PC-9 (cell line): Measurements from ENCODE around the gene VDR. TPM values are rescaled to one million over a fixed set of nuclear protein-coding genes. Genes with fewer than 3 reads are reported as not detected.

Source experiments
- BruUV-seq: library from RNA; stranded (reverse); fragments of 400-500 nt; replicated peaks from 2 replicates; lab custom pipeline; 2021; lab: Mats Ljungman, UMichigan
- CTCF ChIA-PET: fragments of 300-600 bp; sonication (Branson Sonifier 250); formaldehyde crosslinking; loops from one replicate; lab custom pipeline; 2022; ENCODE audit warnings: antibody characterized with exemption; lab: Charles Lee
- POLR2A ChIA-PET: fragments of 300-600 bp; sonication (Branson Sonifier 250); formaldehyde crosslinking; loops from one replicate; lab custom pipeline; 2022; ENCODE audit warnings: antibody characterized with exemption; ENCODE audit not compliant: unreplicated experiment; lab: Charles Lee
- DNase-seq, 2 experiments: peaks; one replicate each; pipeline versions ENCODE4 v3.0.0 to v3.0.0-alpha.2; 2015 to 2022; ENCODE audit warnings: mixed read lengths in 1 of 2
- H2AFZ ChIP-seq: fragments of 200-600 bp; sonication (generic); 2 replicates; pipeline ENCODE4 v1.8.1; 2017; ENCODE audit warnings: antibody characterized with exemption
- H3F3A ChIP-seq: fragments of 200-600 bp; sonication (generic); 2 replicates; pipeline ENCODE4 v1.8.1; 2017; ENCODE audit warnings: antibody characterized with exemption, mild to moderate bottlenecking, low read depth; ENCODE audit not compliant: insufficient read depth
- H3K27ac ChIP-seq: fragments of 200-600 bp; sonication (generic); 2 replicates; pipeline ENCODE4 v1.6.1; 2016; ENCODE audit warnings: mixed run types
- H3K27me3 ChIP-seq: fragments of 200-600 bp; sonication (generic); 2 replicates; pipeline ENCODE4 v1.6.1; 2016; ENCODE audit warnings: low read depth, mixed run types; ENCODE audit not compliant: insufficient read depth
- H3K36me3 ChIP-seq: fragments of 200-600 bp; sonication (generic); 2 replicates; pipeline ENCODE4 v1.6.1; 2016; ENCODE audit warnings: low read depth, mixed run types
- H3K4me1 ChIP-seq: fragments of 200-600 bp; sonication (generic); replicated peaks from 2 replicates; pipeline ENCODE4 v1.6.1; 2016; ENCODE audit warnings: mixed run types; ENCODE audit not compliant: insufficient read depth
- H3K4me2 ChIP-seq: fragments of 200-600 bp; sonication (generic); 2 replicates; pipeline ENCODE4 v1.6.1; 2017; ENCODE audit warnings: mixed run types
- H3K4me3 ChIP-seq: fragments of 200-600 bp; sonication (generic); 2 replicates; pipeline ENCODE4 v1.6.1; 2016; ENCODE audit warnings: mixed run types
- H3K79me2 ChIP-seq: fragments of 200-600 bp; sonication (generic); 2 replicates; pipeline ENCODE4 v1.6.1; 2017; ENCODE audit warnings: low read depth, mixed run types
- H3K9me2 ChIP-seq: fragments of 200-600 bp; sonication (generic); 2 replicates; pipeline ENCODE4 v1.8.1; 2017; ENCODE audit warnings: mild to moderate bottlenecking; ENCODE audit not compliant: insufficient read depth
- H3K9me3 ChIP-seq: fragments of 200-600 bp; sonication (generic); 2 replicates; pipeline ENCODE4 v1.8.1; 2016; ENCODE audit warnings: low read depth; ENCODE audit not compliant: insufficient read depth
- H4K20me1 ChIP-seq: fragments of 200-600 bp; sonication (generic); 2 replicates; pipeline ENCODE4 v1.8.1; 2017; ENCODE audit not compliant: insufficient read depth
- CTCF ChIP-seq: fragments of 200-600 bp; sonication (generic); conservative IDR thresholded peaks from 2 replicates; pipeline ENCODE4 v1.6.1; 2017; ENCODE audit warnings: mixed run types, antibody characterized with exemption, mild to moderate bottlenecking, moderate library complexity
- EZH2 ChIP-seq: fragments of 200-600 bp; sonication (generic); IDR thresholded peaks from 2 replicates; pipeline ENCODE4 v1.8.0; 2017; ENCODE audit warnings: antibody characterized with exemption, low read depth
- intact Hi-C: fragments of 100-400 bp; cut with micrococcal nuclease; formaldehyde crosslinking; loops from one replicate; pipeline ENCODE4 v1.10.0; 2022; ENCODE audit not compliant: unreplicated experiment
- total RNA-seq: library from RNA; stranded (reverse); gene quantifications from 2 replicates; pipeline ENCODE4 v1.2.3, GENCODE V29; 2021

Gene VDR
- total RNA-seq, 1 experiment from 2014 or later, result 12.3 TPM

GRCh38 chr12:47822863-47823262 lies 81.9 kb downstream of the VDR start:
- H4K20me1 ChIP-seq, result no peaks in the 10 kb centered on the region; the same call in 1 of the 2 replicates
- no peaks in the 10 kb centered on the region for H3K36me3 ChIP-seq
- H3K27me3 ChIP-seq, result no peaks in the 10 kb centered on the region
- ChIA-PET CTCF (interaction anchor here (1.2 kb wide), 1 partner anchor 13 kb away, joined by 4 read pairs; no protein-coding TSS in a partner anchor), POLR2A (no interaction called here)
- no TSS peak for BruUV-seq
- no peak overlapping the region for H3K4me3 ChIP-seq
- TF ChIP-seq EZH2, result no peak
- no peak for TF ChIP-seq CTCF
- H2AFZ ChIP-seq, result no peak overlapping the region
- no peaks in the 10 kb centered on the region for H3K9me3 ChIP-seq
- no peak for DNase-seq
- intact Hi-C loops, result loop anchor here (10.0 kb wide), 1 partner anchor 548 kb away; no protein-coding TSS in a partner anchor
- H3K4me1 ChIP-seq, result peaks cover 81% of the 10 kb centered on the region
- H3K4me2 ChIP-seq, result peak overlapping the region; percentile 99
- H3K27ac ChIP-seq, result peak overlapping the region; percentile 80; the same call in 1 of the 2 replicates
- peaks cover 55% of the 10 kb centered on the region for H3F3A ChIP-seq
- H3K79me2 ChIP-seq, result peaks cover 19% of the 10 kb centered on the region
- H3K9me2 ChIP-seq, result no peaks in the 10 kb centered on the region

GRCh38 chr12:47822401-47822800 lies 82.4 kb downstream of the VDR start:
- no peaks in the 10 kb centered on the region for H3K9me3 ChIP-seq
- H3K4me3 ChIP-seq, result no peak overlapping the region
- no peaks in the 10 kb centered on the region for H3K36me3 ChIP-seq
- intact Hi-C loops, result loop anchor here (10.0 kb wide), 1 partner anchor 548 kb away; no protein-coding TSS in a partner anchor
- H3F3A ChIP-seq, result peaks cover 55% of the 10 kb centered on the region
- ChIA-PET POLR2A (no interaction called here), CTCF (interaction anchor here (1.2 kb wide), 1 partner anchor 14 kb away, joined by 4 read pairs; no protein-coding TSS in a partner anchor)
- TF ChIP-seq CTCF (no peak), EZH2 (no peak)
- no peaks in the 10 kb centered on the region for H3K27me3 ChIP-seq
- H3K79me2 ChIP-seq, result peaks cover 24% of the 10 kb centered on the region
- H3K4me2 ChIP-seq, result peak overlapping the region; percentile 99
- no peaks in the 10 kb centered on the region for H3K9me2 ChIP-seq
- H2AFZ ChIP-seq, result no peak overlapping the region
- H3K4me1 ChIP-seq, result peaks cover 80% of the 10 kb centered on the region
- no peaks in the 10 kb centered on the region; the same call in 1 of the 2 replicates for H4K20me1 ChIP-seq
- BruUV-seq, result no TSS peak
- H3K27ac ChIP-seq, result peak overlapping the region; percentile 80; the same call in 1 of the 2 replicates
- DNase-seq, result no peak

- peak overlapping the region; percentile 80 for H3K27ac ChIP-seq
- H3K4me3 ChIP-seq, result peak overlapping the region; percentile 95; the same call in 1 of the 2 replicates
- TF ChIP-seq EZH2 (no peak), CTCF (no peak)
- H2AFZ ChIP-seq, result peak overlapping the region; percentile 77
- H3K4me2 ChIP-seq, result peak overlapping the region; percentile 99
- H3K9me2 ChIP-seq, result no peaks in the 10 kb centered on the region
- no peaks in the 10 kb centered on the region for H3K27me3 ChIP-seq
- no TSS peak for BruUV-seq
- intact Hi-C loops, result loop anchor here (10.0 kb wide), 1 partner anchor 547 kb away; no protein-coding TSS in a partner anchor
- H3K36me3 ChIP-seq, result no peaks in the 10 kb centered on the region
- peaks cover 35% of the 10 kb centered on the region for H3K79me2 ChIP-seq
- H3K9me3 ChIP-seq, result no peaks in the 10 kb centered on the region
- CTCF ChIA-PET, result interaction anchor here (1.0 to 1.1 kb wide), 2 partner anchors 8 to 17 kb away, joined by 3 to 5 read pairs; no protein-coding TSS in a partner anchor
- H4K20me1 ChIP-seq, result no peaks in the 10 kb centered on the region; the same call in 1 of the 2 replicates
- H3F3A ChIP-seq, result peaks cover 48% of the 10 kb centered on the region
- POLR2A ChIA-PET, result interaction anchor here (0.6 to 1.4 kb wide), 2 partner anchors 14 to 17 kb away, joined by 5 to 10 read pairs; no protein-coding TSS in a partner anchor
- H3K4me1 ChIP-seq, result peaks cover 81% of the 10 kb centered on the region
- no peak for DNase-seq
Measured at GRCh38 chr12:47821346-47821706, 83.5 kb downstream of the VDR start.
